K562 treated with DMSO at 1 percent for 24 hours (cell line): Measurements from ENCODE around the gene PRPH2. TPM values are rescaled to one million over a fixed set of nuclear protein-coding genes. Genes with fewer than 3 reads are reported as not detected.

Source experiments
- total RNA-seq: library from RNA; unstranded; fragments of 300-600 nt; gene quantifications from 2 replicates; pipeline ENCODE4 v1.2.3, GENCODE V29; 2022; ENCODE audit warnings: low read depth; ENCODE audit not compliant: insufficient read depth

The PRPH2 gene
- not detected in 2 replicates for total RNA-seq

GRCh38 chr6:42722497-42722896 lies at the start of gene PRPH2:
PRPH2 (minus strand) TSS chr6:42722597; CDS start chr6:42722334, 263 bp downstream.

GRCh38 chr6:42745640-42746462 lies 23.5 kb upstream of the PRPH2 start, which contains the start of gene TBCC:
TBCC (minus strand) TSS chr6:42746103; CDS start chr6:42746073, 30 bp downstream.

Other genes starting within 250 kb of the PRPH2 start
- 15.5 and 17.7 TPM in 2 replicates for gene UBR2, start 158.6 kb downstream of the PRPH2 start, total RNA-seq
- gene TBCC, start 23.5 kb upstream of the PRPH2 start, total RNA-seq: 53.8 and 56.4 TPM in 2 replicates
- 5.7 and 6.3 TPM in 2 replicates for gene BICRAL, start 59.5 kb upstream of the PRPH2 start, total RNA-seq
- gene RPL7L1, start 157.0 kb upstream of the PRPH2 start, total RNA-seq: 85.4 and 87.5 TPM in 2 replicates
- not detected in 2 replicates for gene PTCRA, start 193.5 kb upstream of the PRPH2 start, total RNA-seq
- 33.9 and 34.0 TPM in 2 replicates for gene CNPY3, start 206.9 kb upstream of the PRPH2 start, total RNA-seq
- not detected in 2 replicates for gene GNMT, start 238.2 kb upstream of the PRPH2 start, total RNA-seq